Activated CD8-positive, alpha-beta memory T cell treated with anti-CD3 and anti-CD28 coated beads for 24 hours (primary cell): ENCODE results near the gene CNP.
"Not testable (repeated sequence)": the region's sequence is repeated elsewhere in the genome, so short reads cannot be mapped to it uniquely, and the experiment has no call there.

Experiments
- DNase-seq: peaks from one replicate; pipeline ENCODE4 v3.0.0-alpha.2; 2020

Gene CNP

GRCh38 chr17:41966463-41967140, at the start of gene CNP:
Gene CNP (plus strand): TSS chr17:41966795. CDS start chr17:41966885, 90 bp downstream.
- DNase-seq: peak; percentile 96

- no peak for DNase-seq
Measured at GRCh38 chr17:41917192-41917591, 49.4 kb upstream of the CNP start.

- DNase-seq: peak; percentile 76
Measured at GRCh38 chr17:41917679-41918313, 48.8 kb upstream of the CNP start.

- peak; percentile 97 for DNase-seq
Measured at GRCh38 chr17:41918314-41919164, 48.1 kb upstream of the CNP start, which contains the start of gene ACLY. Gene ACLY (minus strand): TSS chr17:41918951. CDS start chr17:41913873, 5,078 bp downstream.

- no peak for DNase-seq
Measured at GRCh38 chr17:41919165-41919817, 47.3 kb upstream of the CNP start.

- no peak for DNase-seq
Measured at GRCh38 chr17:41919840-41920579, 46.6 kb upstream of the CNP start.

- no peak for DNase-seq
Measured at GRCh38 chr17:41920580-41920955, 46.0 kb upstream of the CNP start.

- no peak for DNase-seq
Measured at GRCh38 chr17:41925991-41926590, 40.5 kb upstream of the CNP start.

GRCh38 chr17:41928693-41929251, 37.8 kb upstream of the CNP start:
- no peak for DNase-seq

GRCh38 chr17:41930009-41930832, 36.4 kb upstream of the CNP start, which contains the start of gene ODAD4:
Gene ODAD4 (plus strand): TSS chr17:41930617. CDS start chr17:41930724, 107 bp downstream.
- peak; percentile 96 for DNase-seq

GRCh38 chr17:41930833-41931156, 35.8 kb upstream of the CNP start:
- not testable (repeated sequence) for DNase-seq

GRCh38 chr17:41931715-41932114, 34.9 kb upstream of the CNP start:
- not testable (repeated sequence) for DNase-seq

- no peak for DNase-seq
Measured at GRCh38 chr17:41932816-41933389, 33.7 kb upstream of the CNP start.

GRCh38 chr17:41935641-41936040, 31.0 kb upstream of the CNP start:
- no peak for DNase-seq

GRCh38 chr17:41937970-41938954, 28.3 kb upstream of the CNP start:
- no peak for DNase-seq

- no peak for DNase-seq
Measured at GRCh38 chr17:41939044-41939692, 27.4 kb upstream of the CNP start.

GRCh38 chr17:41939693-41940090, 26.9 kb upstream of the CNP start:
- no peak for DNase-seq

GRCh38 chr17:41941168-41941567, 25.4 kb upstream of the CNP start:
- no peak for DNase-seq
